ENCODE results near the gene DCDC2C.

DCDC2C gene

GRCh38 chr2:3761272-3761671, 57.9 kb downstream of the DCDC2C start:
- Histone ChIP-seq H4K8ac (ENCODE audit: low read length) (no peak overlapping the region), H2AK5ac (ENCODE audit: low read length, severe bottlenecking) (no peak overlapping the region), H3K4ac (ENCODE audit: low read depth in 1 of 2, low read length in 2 of 2) (no peak overlapping the region), H3K4me1 (ENCODE audit: control insufficient read depth, insufficient read depth, low read depth, low read length) (no peaks in the 10 kb centered on the region), H4K91ac (ENCODE audit: low read length) (no peak overlapping the region), H3K79me1 (replicated peaks; ENCODE audit: low read length, poor library complexity, severe bottlenecking) (no peaks in the 10 kb centered on the region), H3K9ac (ENCODE audit: low read length) (no peak overlapping the region), H3K23ac (ENCODE audit: low read length in 2 of 2) (no peak overlapping the region), H3K4me3 (ENCODE audit: insufficient read depth in 1 of 2, low read depth in 1 of 2, low read length in 2 of 2) (no peak overlapping the region), H3K9me3 (ENCODE audit: control insufficient read depth, low read length) (no peaks in the 10 kb centered on the region), H2BK120ac (ENCODE audit: low read depth, low read length) (no peak overlapping the region), H3K18ac (ENCODE audit: low read depth in 1 of 2, low read length in 2 of 2) (no peak overlapping the region), H3K14ac (ENCODE audit: low read length in 2 of 2) (no peak overlapping the region), H2BK5ac (ENCODE audit: low read depth, low read length, poor library complexity, severe bottlenecking) (no peak overlapping the region), H2AFZ (ENCODE audit: low read depth, low read length) (no peak overlapping the region), H2BK15ac (ENCODE audit: low read depth, poor library complexity, severe bottlenecking) (no peak overlapping the region), H2BK12ac (ENCODE audit: low read length in 2 of 2) (no peak overlapping the region), H3K27me3 (ENCODE audit: control insufficient read depth in 1 of 2, insufficient read depth in 1 of 2, low read length in 2 of 2) (peaks cover 0 to 4% of the 10 kb centered on the region in 2 experiments), H3K36me3 (ENCODE audit: control insufficient read depth in 1 of 2, insufficient read depth in 2 of 2, low read depth in 1 of 2, low read length in 2 of 2) (no peaks in the 10 kb centered on the region), H3K4me2 (ENCODE audit: low read length, poor library complexity, severe bottlenecking) (no peak overlapping the region), H3K27ac (ENCODE audit: low read length, poor library complexity, severe bottlenecking) (no peak overlapping the region)
- no peak for DNase-seq
- WGBS: 98% methylated on average over 5 of the region's 5 CpGs

- H4K91ac ChIP-seq (ENCODE audit: low read length): no peak overlapping the region
- no peak overlapping the region for H2BK5ac ChIP-seq (ENCODE audit: low read depth, low read length, poor library complexity, severe bottlenecking)
- H4K8ac ChIP-seq (ENCODE audit: low read length): no peak overlapping the region
- no peak overlapping the region for H2AK5ac ChIP-seq (ENCODE audit: low read length, severe bottlenecking)
- no peak overlapping the region for H2BK15ac ChIP-seq (ENCODE audit: low read depth, poor library complexity, severe bottlenecking)
- H2BK120ac ChIP-seq (ENCODE audit: low read depth, low read length): no peak overlapping the region
- H3K36me3 ChIP-seq (ENCODE audit: control insufficient read depth in 1 of 2, insufficient read depth in 2 of 2, low read depth in 1 of 2, low read length in 2 of 2): no peaks in the 10 kb centered on the region
- no peaks in the 10 kb centered on the region for H3K27me3 ChIP-seq (ENCODE audit: control insufficient read depth in 1 of 2, insufficient read depth in 1 of 2, low read length in 2 of 2)
- H3K4me1 ChIP-seq (ENCODE audit: control insufficient read depth, insufficient read depth, low read depth, low read length): no peaks in the 10 kb centered on the region
- H3K23ac ChIP-seq (ENCODE audit: low read length in 2 of 2): no peak overlapping the region
- H3K79me1 ChIP-seq (replicated peaks; ENCODE audit: low read length, poor library complexity, severe bottlenecking): no peaks in the 10 kb centered on the region
- H2AFZ ChIP-seq (ENCODE audit: low read depth, low read length): no peak overlapping the region
- no peak overlapping the region for H3K4ac ChIP-seq (ENCODE audit: low read depth in 1 of 2, low read length in 2 of 2)
- no peak overlapping the region for H2BK12ac ChIP-seq (ENCODE audit: low read length in 2 of 2)
- WGBS: 84% methylated on average over 14 of the region's 14 CpGs
- DNase-seq: no peak
- H3K9me3 ChIP-seq (ENCODE audit: control insufficient read depth, low read length): no peaks in the 10 kb centered on the region
- H3K4me2 ChIP-seq (ENCODE audit: low read length, poor library complexity, severe bottlenecking): no peak overlapping the region
- H3K4me3 ChIP-seq (ENCODE audit: insufficient read depth in 1 of 2, low read depth in 1 of 2, low read length in 2 of 2): no peak overlapping the region
- no peak overlapping the region for H3K18ac ChIP-seq (ENCODE audit: low read depth in 1 of 2, low read length in 2 of 2)
- H3K27ac ChIP-seq (ENCODE audit: low read length, poor library complexity, severe bottlenecking): no peak overlapping the region
- H3K14ac ChIP-seq (ENCODE audit: low read length in 2 of 2): no peak overlapping the region
- no peak overlapping the region for H3K9ac ChIP-seq (ENCODE audit: low read length)
Observed at GRCh38 chr2:3762771-3763447, 59.5 kb downstream of the DCDC2C start.

GRCh38 chr2:3766824-3767223, 63.4 kb downstream of the DCDC2C start:
- Histone ChIP-seq H2BK120ac (ENCODE audit: low read depth, low read length) (no peak overlapping the region), H3K18ac (ENCODE audit: low read depth in 1 of 2, low read length in 2 of 2) (no peak overlapping the region), H2BK5ac (ENCODE audit: low read depth, low read length, poor library complexity, severe bottlenecking) (no peak overlapping the region), H2BK15ac (ENCODE audit: low read depth, poor library complexity, severe bottlenecking) (no peak overlapping the region), H3K4me2 (ENCODE audit: low read length, poor library complexity, severe bottlenecking) (no peak overlapping the region), H3K27me3 (ENCODE audit: control insufficient read depth in 1 of 2, insufficient read depth in 1 of 2, low read length in 2 of 2) (peaks cover 0 to 3% of the 10 kb centered on the region in 2 experiments), H4K91ac (ENCODE audit: low read length) (no peak overlapping the region), H3K23ac (ENCODE audit: low read length in 2 of 2) (no peak overlapping the region), H3K9ac (ENCODE audit: low read length) (no peak overlapping the region), H3K4me1 (ENCODE audit: control insufficient read depth, insufficient read depth, low read depth, low read length) (no peaks in the 10 kb centered on the region), H3K27ac (ENCODE audit: low read length, poor library complexity, severe bottlenecking) (no peak overlapping the region), H2BK12ac (ENCODE audit: low read length in 2 of 2) (no peak overlapping the region), H3K4ac (ENCODE audit: low read depth in 1 of 2, low read length in 2 of 2) (no peak overlapping the region), H3K9me3 (ENCODE audit: control insufficient read depth, low read length) (no peaks in the 10 kb centered on the region), H4K8ac (ENCODE audit: low read length) (no peak overlapping the region), H3K4me3 (ENCODE audit: insufficient read depth in 1 of 2, low read depth in 1 of 2, low read length in 2 of 2) (no peak overlapping the region), H2AFZ (ENCODE audit: low read depth, low read length) (no peak overlapping the region), H3K14ac (ENCODE audit: low read length in 2 of 2) (no peak overlapping the region), H2AK5ac (ENCODE audit: low read length, severe bottlenecking) (no peak overlapping the region), H3K36me3 (ENCODE audit: control insufficient read depth in 1 of 2, insufficient read depth in 2 of 2, low read depth in 1 of 2, low read length in 2 of 2) (no peaks in the 10 kb centered on the region), H3K79me1 (replicated peaks; ENCODE audit: low read length, poor library complexity, severe bottlenecking) (no peaks in the 10 kb centered on the region)
- 88% methylated on average over 14 of the region's 14 CpGs for WGBS
- no peak for DNase-seq

GRCh38 chr2:3768960-3769765, 65.8 kb downstream of the DCDC2C start:
- Histone ChIP-seq H4K8ac (ENCODE audit: low read length) (no peak overlapping the region), H3K4me1 (ENCODE audit: control insufficient read depth, insufficient read depth, low read depth, low read length) (no peaks in the 10 kb centered on the region), H3K18ac (ENCODE audit: low read depth in 1 of 2, low read length in 2 of 2) (no peak overlapping the region), H3K27ac (ENCODE audit: low read length, poor library complexity, severe bottlenecking) (no peak overlapping the region), H2BK12ac (ENCODE audit: low read length in 2 of 2) (no peak overlapping the region), H3K14ac (ENCODE audit: low read length in 2 of 2) (no peak overlapping the region), H3K9me3 (ENCODE audit: control insufficient read depth, low read length) (no peaks in the 10 kb centered on the region), H3K79me1 (replicated peaks; ENCODE audit: low read length, poor library complexity, severe bottlenecking) (no peaks in the 10 kb centered on the region), H2BK15ac (ENCODE audit: low read depth, poor library complexity, severe bottlenecking) (no peak overlapping the region), H2AK5ac (ENCODE audit: low read length, severe bottlenecking) (no peak overlapping the region), H3K36me3 (ENCODE audit: control insufficient read depth in 1 of 2, insufficient read depth in 2 of 2, low read depth in 1 of 2, low read length in 2 of 2) (no peaks in the 10 kb centered on the region), H2BK5ac (ENCODE audit: low read depth, low read length, poor library complexity, severe bottlenecking) (no peak overlapping the region), H3K4me2 (ENCODE audit: low read length, poor library complexity, severe bottlenecking) (no peak overlapping the region), H4K91ac (ENCODE audit: low read length) (no peak overlapping the region), H3K4me3 (ENCODE audit: insufficient read depth in 1 of 2, low read depth in 1 of 2, low read length in 2 of 2) (no peak overlapping the region), H2AFZ (ENCODE audit: low read depth, low read length) (no peak overlapping the region), H3K9ac (ENCODE audit: low read length) (no peak overlapping the region), H3K23ac (ENCODE audit: low read length in 2 of 2) (no peak overlapping the region), H3K4ac (ENCODE audit: low read depth in 1 of 2, low read length in 2 of 2) (no peak overlapping the region), H3K27me3 (ENCODE audit: control insufficient read depth in 1 of 2, insufficient read depth in 1 of 2, low read length in 2 of 2) (peaks cover 0 to 3% of the 10 kb centered on the region in 2 experiments), H2BK120ac (ENCODE audit: low read depth, low read length) (no peak overlapping the region)
- 81% methylated on average over 21 of the region's 21 CpGs for WGBS
- DNase-seq: no peak

Measured in mesenchymal stem cell (in vitro differentiated cells and primary cell).